B cell (primary cell): ENCODE measurements around the gene IL1RN. TPM values are rescaled to one million over a fixed set of nuclear protein-coding genes. Genes with fewer than 3 reads are reported as not detected.
A peak's percentile ranks its signal among the peaks of the same experiment; 100 is the strongest.

ENCODE experiments used
- ATAC-seq: fragments of 200-7000 bp; cut with Tn5 transposase; one replicate; pipeline ENCODE4 v1.10.0; 2021; ENCODE audit warnings: low read depth, mild to moderate bottlenecking, moderate number of reproducible peaks, moderate library complexity
- CTCF ChIA-PET: fragments of 350-600 bp; sonication (Branson Sonifier 250); formaldehyde crosslinking; loops from one replicate; lab custom pipeline; 2021; ENCODE audit warnings: antibody characterized with exemption, inconsistent platforms; lab: Charles Lee
- POLR2A ChIA-PET: fragments of 350-600 bp; sonication (Branson Sonifier 250); formaldehyde crosslinking; loops from one replicate; lab custom pipeline; 2021; ENCODE audit warnings: antibody characterized with exemption; lab: Charles Lee
- DNase-seq: peaks from one replicate; pipeline ENCODE4 v3.0.0; 2013
- H2AFZ ChIP-seq: 2 replicates; pipeline ENCODE4 v1.6.1; 2012; ENCODE audit warnings: mild to moderate bottlenecking, low read depth, low read length; ENCODE audit not compliant: insufficient read depth, poor library complexity, severe bottlenecking
- H3K27ac ChIP-seq, 2 donors: 1 replicate in 1 of 2; 2 replicates in 1 of 2; pipeline ENCODE4 v1.5.1; 2012 to 2013; ENCODE audit warnings: low read length in 2 of 2, mild to moderate bottlenecking in 2 of 2, moderate library complexity in 1 of 2
- H3K27me3 ChIP-seq, 4 experiments: fragments of 200-600 bp in 1 of 4; sonication (generic) in 1 of 4; replicated peaks in 1 of 4; 1 replicate in 2 of 4; 2 replicates in 2 of 4; pipeline versions ENCODE4 v1.6.1 to v1.7.0; 2013 to 2016; ENCODE audit warnings: low read length in 3 of 4, mild to moderate bottlenecking in 2 of 4, mixed read lengths in 1 of 4, moderate library complexity in 1 of 4; ENCODE audit not compliant: insufficient read depth in 4 of 4, control insufficient read depth in 3 of 4; ENCODE audit errors: control extremely low read depth in 1 of 4
- H3K36me3 ChIP-seq, 2 experiments: replicated peaks in 1 of 2; 1 replicate in 1 of 2; 2 replicates in 1 of 2; pipeline versions ENCODE4 v1.6.1 to v1.7.1; 2013; ENCODE audit warnings: low read length in 1 of 2; ENCODE audit not compliant: insufficient read depth in 2 of 2, control insufficient read depth in 1 of 2; ENCODE audit errors: control extremely low read depth in 1 of 2, extremely low read depth in 1 of 2
- H3K4me1 ChIP-seq, 2 donors: fragments of 200-600 bp in 1 of 2; sonication (generic) in 1 of 2; 1 replicate in 1 of 2; 2 replicates in 1 of 2; pipeline versions ENCODE4 v1.5.1 to v1.6.1; 2013 to 2017; ENCODE audit warnings: low read length in 2 of 2; ENCODE audit not compliant: control insufficient read depth in 2 of 2, insufficient read depth in 2 of 2
- H3K4me2 ChIP-seq: replicated peaks from 2 replicates; pipeline ENCODE3; 2012; ENCODE audit warnings: mild to moderate bottlenecking, low read depth, low read length; ENCODE audit not compliant: poor library complexity, severe bottlenecking
- H3K4me3 ChIP-seq, 5 experiments: fragments of 200-600 bp in 1 of 5; sonication (generic) in 1 of 5; 1 replicate in 3 of 5; 2 replicates in 2 of 5; pipeline versions ENCODE4 v1.5.1 to v1.7.0; 2011 to 2016; ENCODE audit warnings: low read length in 4 of 5, mild to moderate bottlenecking in 4 of 5, low read depth in 2 of 5, control low read depth in 1 of 5, moderate library complexity in 1 of 5; ENCODE audit not compliant: insufficient read depth in 1 of 5; ENCODE audit errors: control extremely low read depth in 1 of 5, extremely low read depth in 1 of 5
- H3K79me2 ChIP-seq: fragments of 200-600 bp; sonication (generic); one replicate; pipeline ENCODE4 v1.6.0; 2016; ENCODE audit warnings: low read length; ENCODE audit not compliant: control insufficient read depth, insufficient read depth
- H3K9ac ChIP-seq: fragments of 200-600 bp; sonication (generic); 2 replicates; pipeline ENCODE4 v1.6.1; 2017; ENCODE audit warnings: mild to moderate bottlenecking, low read length, moderate library complexity
- H3K9me3 ChIP-seq, 3 donors: one replicate each; pipeline versions ENCODE4 v1.6.1 to v1.7.1; 2013; ENCODE audit warnings: low read length in 2 of 3; ENCODE audit not compliant: control insufficient read depth in 2 of 3, insufficient read depth in 1 of 3; ENCODE audit errors: control extremely low read depth in 1 of 3
- H4K20me1 ChIP-seq: 2 replicates; pipeline ENCODE4 v1.6.0; 2012; ENCODE audit warnings: mild to moderate bottlenecking, low read length; ENCODE audit not compliant: insufficient read depth, control insufficient read depth, poor library complexity, severe bottlenecking
- H3K27ac Mint-ChIP-seq: one replicate; pipeline ENCODE4 v1.8.0; 2021; ENCODE audit warnings: mixed read lengths
- H3K27me3 Mint-ChIP-seq: one replicate; pipeline ENCODE4 v1.8.0; 2021; ENCODE audit warnings: mixed read lengths
- H3K4me1 Mint-ChIP-seq: one replicate; pipeline ENCODE4 v1.8.0; 2021; ENCODE audit warnings: mixed read lengths
- H3K4me3 Mint-ChIP-seq: one replicate; pipeline ENCODE4 v1.8.0; 2021; ENCODE audit warnings: mixed read lengths
- H3K9me3 Mint-ChIP-seq: one replicate; pipeline ENCODE4 v1.8.0; 2022; ENCODE audit warnings: mixed read lengths; ENCODE audit not compliant: insufficient read depth
- CTCF ChIP-seq: fragments of 200-600 bp; IDR thresholded peaks from one replicate; pipeline ENCODE4 v1.8.0; 2022; ENCODE audit warnings: antibody characterized with exemption, mild to moderate bottlenecking
- EZH2 ChIP-seq: IDR thresholded peaks from 2 replicates; pipeline ENCODE4 v1.6.1; 2012; ENCODE audit warnings: borderline replicate concordance, low read depth, mild to moderate bottlenecking, moderate library complexity, low read length; ENCODE audit not compliant: insufficient read depth, poor library complexity, severe bottlenecking
- WGBS: methylation state at CpG from one replicate; pipeline ENCODE4 v1.1.5; 2013; ENCODE audit warnings: missing lambda C conversion rate; ENCODE audit not compliant: insufficient coverage; 5-methylcytosine and 5-hydroxymethylcytosine counted together
- intact Hi-C: fragments of 100-400 bp; cut with micrococcal nuclease; formaldehyde crosslinking; loops from one replicate; pipeline ENCODE4 v1.10.0; 2022
- polyA plus RNA-seq: library from polyadenylated mRNA; depleted of rRNA; stranded (reverse); fragments of >200 nt; gene quantifications from 2 replicates; pipeline ENCODE4 v1.2.3, GENCODE V29; 2012
- total RNA-seq, 2 donors: library from RNA; stranded (reverse); fragments of 120-200 nt in 1 of 2; gene quantifications; 1 replicate in 1 of 2; 2 replicates in 1 of 2; pipeline versions ENCODE4 v1.2.3 to v1.2.4, GENCODE V29; 2013 to 2022

The IL1RN gene
- total and polyA plus RNA-seq, 2 donors (not counting 1 experiment from before 2014, with no cell fraction given): 0.79 TPM; not detected in 1

GRCh38 chr2:113124181-113124961, 3.0 kb upstream of the IL1RN start:
- Histone ChIP-seq H4K20me1 (no peaks in the 10 kb centered on the region), H3K4me1 (peaks cover 12 to 15% of the 10 kb centered on the region in 2 donors), H3K27ac (no peak overlapping the region), H3K79me2 (no peaks in the 10 kb centered on the region), H3K4me3 (no peak overlapping the region), H3K4me2 (peak overlapping the region; percentile 14), H3K36me3 (no peaks in the 10 kb centered on the region), H3K9ac (no peak overlapping the region), H2AFZ (no peak overlapping the region), H3K27me3 (peaks cover 0 to 5% (median 1%) of the 10 kb centered on the region in 4 experiments), H3K9me3 (no peaks in the 10 kb centered on the region)
- Mint-ChIP-seq H3K4me1 (peaks cover 24% of the 10 kb centered on the region), H3K27ac (no peak overlapping the region), H3K4me3 (no peak overlapping the region), H3K27me3 (peaks cover 11% of the 10 kb centered on the region), H3K9me3 (no peaks in the 10 kb centered on the region)
- ChIA-PET CTCF (interaction anchor here (1.1 to 1.9 kb wide), 5 partner anchors 11 to 75 kb away, joined by 3 to 7 read pairs (median 3); no protein-coding TSS in a partner anchor), POLR2A (no interaction called here)
- 38% methylated on average over 3 of the region's 12 CpGs for WGBS
- ATAC-seq (no peak), DNase-seq (no peak)
- TF ChIP-seq CTCF (no peak), EZH2 (no peak)
- intact Hi-C loops: no loop called here
